Osteocyte (in vitro differentiated cells): ENCODE results near the gene SKAP1. TPM values are rescaled to one million over a fixed set of nuclear protein-coding genes. Genes with fewer than 3 reads are reported as not detected.

Experiments used
- DNase-seq: peaks from one replicate; pipeline ENCODE4 v3.0.0; 2021; ENCODE audit warnings: mixed read lengths; ENCODE audit not compliant: unreplicated experiment; ENCODE audit errors: extremely low spot score
- H3K27ac Mint-ChIP-seq: one replicate; pipeline ENCODE4 v1.8.0; 2021; ENCODE audit warnings: mild to moderate bottlenecking, mixed read lengths; ENCODE audit not compliant: unreplicated experiment
- H3K27me3 Mint-ChIP-seq: one replicate; pipeline ENCODE4 v1.8.0; 2021; ENCODE audit warnings: mixed read lengths; ENCODE audit not compliant: unreplicated experiment
- H3K36me3 Mint-ChIP-seq: one replicate; pipeline ENCODE4 v1.8.0; 2021; ENCODE audit warnings: mixed read lengths; ENCODE audit not compliant: unreplicated experiment
- H3K4me1 Mint-ChIP-seq: one replicate; pipeline ENCODE4 v1.8.0; 2021; ENCODE audit warnings: mixed read lengths; ENCODE audit not compliant: unreplicated experiment
- H3K4me3 Mint-ChIP-seq: one replicate; pipeline ENCODE4 v1.8.0; 2021; ENCODE audit warnings: mild to moderate bottlenecking, moderate library complexity, mixed read lengths; ENCODE audit not compliant: unreplicated experiment
- H3K9me3 Mint-ChIP-seq: one replicate; pipeline ENCODE4 v1.8.0; 2021; ENCODE audit warnings: mixed read lengths; ENCODE audit not compliant: unreplicated experiment
- total RNA-seq: library from RNA; stranded (reverse); gene quantifications from 2 replicates; pipeline ENCODE4 v1.2.1, GENCODE V29; 2021
- TF ChIP-seq, protein P1 (sequence below): fragments of 200-600 bp; sonication (generic); IDR thresholded peaks from 2 replicates; pipeline ENCODE4 v1.5.0; 2021; ENCODE audit warnings: antibody characterized with exemption, mild to moderate bottlenecking, moderate library complexity

Gene SKAP1
- total RNA-seq, 1 donor from 2014 or later: not detected

DNA sequence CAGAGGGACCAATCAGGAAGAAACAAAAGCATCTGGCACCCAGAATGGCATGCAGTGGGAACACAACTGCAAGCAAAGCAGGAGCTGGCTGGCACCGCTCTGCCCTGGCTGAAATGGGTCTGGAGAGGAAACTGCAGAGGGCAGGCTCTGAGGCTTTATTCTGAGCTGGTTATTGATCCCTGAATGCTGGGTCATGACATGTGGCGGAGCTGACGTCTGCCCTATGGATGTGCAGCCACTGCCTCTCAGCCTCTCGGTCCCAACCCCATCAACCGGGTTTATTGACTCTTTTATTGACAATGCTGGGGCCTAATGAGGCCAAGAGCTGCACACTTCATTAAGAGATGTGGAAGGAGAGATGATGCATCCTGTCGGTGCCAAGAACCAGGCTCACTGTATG is 3.9 kb upstream of the SKAP1 start:
- Mint-ChIP-seq H3K4me1 (no peaks in the 10 kb centered on the region), H3K27ac (no peak overlapping the region), H3K36me3 (no peaks in the 10 kb centered on the region), H3K4me3 (no peak overlapping the region), H3K9me3 (no peaks in the 10 kb centered on the region), H3K27me3 (peaks cover 58% of the 10 kb centered on the region)
- TF ChIP-seq, protein P1, sequence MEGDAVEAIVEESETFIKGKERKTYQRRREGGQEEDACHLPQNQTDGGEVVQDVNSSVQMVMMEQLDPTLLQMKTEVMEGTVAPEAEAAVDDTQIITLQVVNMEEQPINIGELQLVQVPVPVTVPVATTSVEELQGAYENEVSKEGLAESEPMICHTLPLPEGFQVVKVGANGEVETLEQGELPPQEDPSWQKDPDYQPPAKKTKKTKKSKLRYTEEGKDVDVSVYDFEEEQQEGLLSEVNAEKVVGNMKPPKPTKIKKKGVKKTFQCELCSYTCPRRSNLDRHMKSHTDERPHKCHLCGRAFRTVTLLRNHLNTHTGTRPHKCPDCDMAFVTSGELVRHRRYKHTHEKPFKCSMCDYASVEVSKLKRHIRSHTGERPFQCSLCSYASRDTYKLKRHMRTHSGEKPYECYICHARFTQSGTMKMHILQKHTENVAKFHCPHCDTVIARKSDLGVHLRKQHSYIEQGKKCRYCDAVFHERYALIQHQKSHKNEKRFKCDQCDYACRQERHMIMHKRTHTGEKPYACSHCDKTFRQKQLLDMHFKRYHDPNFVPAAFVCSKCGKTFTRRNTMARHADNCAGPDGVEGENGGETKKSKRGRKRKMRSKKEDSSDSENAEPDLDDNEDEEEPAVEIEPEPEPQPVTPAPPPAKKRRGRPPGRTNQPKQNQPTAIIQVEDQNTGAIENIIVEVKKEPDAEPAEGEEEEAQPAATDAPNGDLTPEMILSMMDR: no peak
- DNase-seq: no peak

DNA sequence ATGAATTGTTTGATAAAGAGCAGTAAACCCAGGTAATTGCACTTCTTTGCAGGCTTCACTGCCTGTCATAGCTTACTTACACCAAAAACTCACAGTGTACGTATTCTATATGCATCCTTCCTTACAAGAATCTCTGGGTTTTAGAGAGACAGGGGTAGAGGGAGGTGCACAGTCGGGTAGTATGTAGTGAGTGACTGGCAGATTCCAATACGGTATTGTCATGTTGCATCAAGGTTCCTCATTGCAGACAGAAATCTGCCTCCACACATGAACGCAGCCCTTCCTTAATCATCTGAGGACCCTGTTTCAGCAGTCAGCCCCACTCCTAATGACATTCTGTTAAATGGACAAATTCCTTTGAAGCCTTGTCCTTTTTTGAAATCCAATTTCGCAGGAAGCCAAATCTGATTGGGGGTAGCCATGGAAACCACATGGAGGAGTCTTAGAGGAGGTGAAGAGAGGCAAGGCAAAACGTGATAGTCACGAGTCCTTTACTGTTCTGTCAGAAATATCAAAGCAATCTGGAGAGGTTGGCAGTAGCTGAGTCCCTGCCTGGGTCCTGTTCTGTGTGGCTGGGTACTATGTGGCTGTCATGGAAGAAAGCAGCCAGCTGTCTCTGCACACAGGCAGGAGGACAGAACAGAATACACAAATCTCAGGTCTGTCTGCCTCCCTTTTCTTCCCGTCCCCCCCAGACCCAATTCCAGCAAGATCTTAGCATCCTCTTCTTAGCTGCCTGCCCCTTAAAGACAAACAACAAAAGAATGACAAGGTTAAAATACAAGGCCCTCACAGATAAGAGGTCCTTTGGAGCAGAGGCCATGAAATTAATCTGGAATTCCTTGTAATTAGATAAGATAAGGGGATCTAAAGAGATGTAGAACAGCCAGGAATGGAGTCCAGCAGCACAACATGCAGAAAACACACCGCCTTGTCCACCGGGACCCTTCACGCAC is 3.1 kb upstream of the SKAP1 start:
- no peak overlapping the region for H3K27ac Mint-ChIP-seq
- H3K36me3 Mint-ChIP-seq: no peaks in the 10 kb centered on the region
- no peak overlapping the region for H3K4me3 Mint-ChIP-seq

DNA sequence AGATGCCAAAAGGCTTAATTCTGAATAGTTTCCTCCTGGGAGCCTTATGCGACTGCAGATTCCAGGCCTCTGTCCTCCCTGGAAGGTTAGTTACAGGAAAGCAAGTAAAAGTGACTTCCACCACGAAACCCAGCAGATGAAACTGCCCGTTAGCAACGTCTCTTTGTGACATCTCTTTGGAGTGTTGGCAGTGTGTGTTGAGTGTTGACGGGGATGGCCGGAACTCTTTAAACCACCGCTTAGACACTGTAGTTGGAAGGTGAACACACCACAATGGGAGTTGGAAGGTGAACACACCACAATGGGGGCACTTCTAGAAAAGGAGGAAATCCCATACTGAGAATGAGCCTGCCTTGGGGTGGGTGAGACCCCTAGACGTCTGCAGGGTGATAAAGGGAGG is 858 bp downstream of the SKAP1 start:
- TF ChIP-seq, protein P1: no peak
- Mint-ChIP-seq H3K4me1 (no peaks in the 10 kb centered on the region), H3K27ac (no peak overlapping the region), H3K4me3 (no peak overlapping the region), H3K36me3 (no peaks in the 10 kb centered on the region), H3K9me3 (no peaks in the 10 kb centered on the region), H3K27me3 (peaks cover 65% of the 10 kb centered on the region)
- DNase-seq: no peak

More for the DNA sequence above, 3.1 kb upstream of the SKAP1 start:
- Mint-ChIP-seq H3K27me3 (peaks cover 59% of the 10 kb centered on the region), H3K4me1 (no peaks in the 10 kb centered on the region), H3K9me3 (no peaks in the 10 kb centered on the region)
- no peak for DNase-seq
- TF ChIP-seq, protein P1: no peak

DNA sequence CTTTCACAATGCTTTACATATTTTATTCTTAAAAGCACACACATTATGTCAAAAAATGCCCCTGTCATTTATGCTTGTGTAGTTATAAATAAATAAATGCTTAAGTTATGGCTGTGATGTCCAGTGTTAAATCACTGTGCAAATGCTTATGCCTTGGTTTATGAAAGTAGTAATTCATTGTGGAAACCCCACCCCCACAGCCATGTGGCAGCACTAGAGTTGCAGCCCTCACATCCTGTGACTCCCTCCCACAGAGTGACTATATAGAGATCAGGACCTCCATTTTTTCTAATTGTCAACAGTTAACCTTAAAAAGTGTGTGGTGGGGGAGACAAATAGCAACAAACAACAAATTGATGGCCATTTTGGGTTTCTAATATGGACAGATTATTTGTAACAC is 2.4 kb downstream of the SKAP1 start:
- Mint-ChIP-seq H3K27ac (no peak overlapping the region), H3K4me3 (no peak overlapping the region), H3K27me3 (peaks cover 62% of the 10 kb centered on the region), H3K36me3 (no peaks in the 10 kb centered on the region), H3K9me3 (no peaks in the 10 kb centered on the region), H3K4me1 (no peaks in the 10 kb centered on the region)
- DNase-seq: no peak
- TF ChIP-seq, protein P1: no peak

DNA sequence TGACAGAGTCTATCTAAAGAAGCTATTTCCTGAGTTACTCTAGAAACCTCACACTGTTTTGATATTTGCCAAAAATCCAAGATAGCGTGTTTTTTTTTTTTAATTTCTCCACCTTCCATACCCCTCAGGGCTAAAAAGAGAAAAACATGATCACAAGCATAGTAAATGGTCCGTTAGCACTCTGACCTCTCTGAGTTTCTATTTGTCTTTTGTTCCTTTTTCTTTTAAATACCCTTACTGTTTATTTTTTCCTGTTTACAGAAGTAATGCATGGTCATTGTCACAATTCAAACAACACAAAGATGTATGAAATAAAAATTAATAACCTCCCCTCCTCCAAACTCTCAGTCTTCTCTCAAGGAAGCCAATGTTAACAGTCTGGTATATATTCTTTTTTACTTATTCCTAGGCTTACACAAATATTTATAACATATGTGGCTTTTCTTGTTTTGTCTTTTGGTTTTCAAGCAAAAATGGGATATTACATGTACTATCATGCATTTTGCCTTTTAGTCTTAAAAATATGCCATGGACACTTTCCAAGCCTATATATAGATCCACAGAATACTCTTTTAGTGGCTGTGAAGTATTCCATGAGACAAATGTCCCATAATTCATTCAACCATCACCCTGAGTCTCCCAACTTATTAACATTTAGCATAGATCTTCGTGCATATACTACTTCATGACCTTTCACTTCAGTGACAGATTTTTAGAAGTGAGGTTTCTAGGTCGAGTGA is 3.1 kb downstream of the SKAP1 start:
- no peaks in the 10 kb centered on the region for H3K4me1 Mint-ChIP-seq
- no peak overlapping the region for H3K4me3 Mint-ChIP-seq
- H3K27ac Mint-ChIP-seq: no peak overlapping the region
- no peaks in the 10 kb centered on the region for H3K36me3 Mint-ChIP-seq
- TF ChIP-seq, protein P1: no peak
- DNase-seq: no peak
- H3K9me3 Mint-ChIP-seq: no peaks in the 10 kb centered on the region
- H3K27me3 Mint-ChIP-seq: peaks cover 60% of the 10 kb centered on the region
